Measurements from ENCODE around the gene PIP5KL1. TPM values are rescaled to one million over a fixed set of nuclear protein-coding genes. Genes with fewer than 3 reads are reported as not detected.

PIP5KL1 gene
- total RNA-seq (1 to 10 TPM; 1.4 to 2.9 (median 2.1) TPM), polyA plus RNA-seq (under 1 TPM in 1 of 2 donors, not detected in 1; 0.17 TPM), total RNA-seq (1.6 reads per million, percentile 5 among the genes with 10 or more reads in this experiment)

- CTCF ChIA-PET: interaction anchor here (0.6 to 1.0 kb wide), 8 partner anchors 9 to 195 kb away, joined by 3 to 5 read pairs (median 3); no protein-coding TSS in a partner anchor
- peak within 1 kb of the TSS; percentile 51 to 93 (median 76) for H3K27ac Mint-ChIP-seq
These were observed at the start of gene PIP5KL1 for GRCh38 chr9:127930231-127931091. Gene PIP5KL1 (minus strand): TSS chr9:127930777. CDS start chr9:127930752, 25 bp downstream.

GRCh38 chr9:127980060-127980705, 49.6 kb upstream of the PIP5KL1 start:
- Mint-ChIP-seq H3K4me3 (peak overlapping the region; percentile 92 to 99 (median 97)), H3K4me1 (peaks cover 41 to 54% (median 50%) of the 10 kb centered on the region in 7 donors), H3K27ac (peak overlapping the region; percentile 86 to 98 (median 94)), H3K9me3 (peaks cover 0 to 1% (median 0%) of the 10 kb centered on the region in 11 donors), H3K36me3 (peaks cover 9 to 39% (median 33%) of the 10 kb centered on the region in 5 donors), H3K27me3 (no peaks in the 10 kb centered on the region)
- Histone ChIP-seq H3K4me3 (ENCODE audit: low read length) (peak overlapping the region; percentile 93), H3K9me3 (ENCODE audit: control insufficient read depth in 2 of 3, low read length in 3 of 3) (no peaks in the 10 kb centered on the region), H3K27me3 (ENCODE audit: control insufficient read depth in 2 of 2, insufficient read depth in 2 of 2, low read length in 2 of 2) (no peaks in the 10 kb centered on the region), H3K4me1 (ENCODE audit: control insufficient read depth in 2 of 2, insufficient read depth in 2 of 2, low read length in 2 of 2) (peaks cover 33 to 41% of the 10 kb centered on the region in 2 donors), H3K27ac (ENCODE audit: low read depth, low read length) (peak overlapping the region; percentile 84), H3K36me3 (ENCODE audit: control insufficient read depth in 2 of 3, insufficient read depth in 3 of 3, low read length in 3 of 3) (peaks cover 0 to 48% (median 11%) of the 10 kb centered on the region in 3 experiments)
- intact Hi-C loops (cut with micrococcal nuclease): loop anchor here (2.0 to 5.0 kb wide), 3 partner anchors 13 to 38 kb away; no protein-coding TSS in a partner anchor
- POLR2A ChIA-PET: interaction anchor here (0.8 to 61.3 kb wide), 6 partner anchors 4 to 121 kb away, joined by 3 to 1719 read pairs (median 762); partner anchors contain the start of genes DPM2, EEIG1, NAIF1 and SLC25A25
- DNase-seq (peak in 4 of 9 donors; percentile 28 to 76 (median 44)), ATAC-seq (peak; percentile 36)
- CTCF ChIA-PET: interaction anchor here (1.0 to 16.4 kb wide), 3 partner anchors 25 to 48 kb away, joined by 3 to 262 read pairs (median 13); no protein-coding TSS in a partner anchor

More at GRCh38 chr9:127930231-127931091, at the start of gene PIP5KL1:
- peak; percentile 82 for ATAC-seq
- Histone ChIP-seq H3K4me1 (ENCODE audit: control insufficient read depth in 2 of 2, insufficient read depth in 2 of 2, low read length in 2 of 2) (peaks cover 21 to 30% of the 10 kb centered on the region in 2 donors), H3K4me3 (ENCODE audit: low read length) (peak within 1 kb of the TSS; percentile 70), H3K27me3 (ENCODE audit: control insufficient read depth in 2 of 2, insufficient read depth in 2 of 2, low read length in 2 of 2) (no peaks in the 10 kb centered on the region), H3K36me3 (ENCODE audit: control insufficient read depth in 2 of 3, insufficient read depth in 3 of 3, low read length in 3 of 3) (peaks cover 0 to 7% (median 0%) of the 10 kb centered on the region in 3 experiments), H3K27ac (ENCODE audit: low read depth, low read length) (peak within 1 kb of the TSS; percentile 6), H3K9me3 (ENCODE audit: control insufficient read depth in 2 of 3, low read length in 3 of 3) (no peaks in the 10 kb centered on the region)
- Mint-ChIP-seq H3K36me3 (peaks cover 0 to 5% (median 0%) of the 10 kb centered on the region in 5 donors), H3K4me1 (peaks cover 17 to 48% (median 43%) of the 10 kb centered on the region in 7 donors), H3K4me3 (peak within 1 kb of the TSS; percentile 66 to 85 (median 78)), H3K9me3 (peaks cover 0 to 39% (median 0%) of the 10 kb centered on the region in 11 donors), H3K27me3 (peaks cover 0 to 23% (median 0%) of the 10 kb centered on the region in 5 donors)
- intact Hi-C loops (cut with micrococcal nuclease): loop anchor here (1.0 kb wide), 2 partner anchors 13 to 14 kb away; partner anchors contain the start of gene ST6GALNAC4 (in 1 of the 2)
- POLR2A ChIA-PET: interaction anchor here (0.7 to 3.1 kb wide), 10 partner anchors 8 to 137 kb away, joined by 3 to 14 read pairs (median 4); partner anchors contain the start of genes DPM2 and NAIF1
- DNase-seq: peak; percentile 48 to 86 (median 70)

- peaks cover 39% of the 10 kb centered on the region in 2 donors for H3K4me1 ChIP-seq (ENCODE audit: control insufficient read depth in 2 of 2, insufficient read depth in 2 of 2, low read length in 2 of 2)
- H3K36me3 ChIP-seq (ENCODE audit: control insufficient read depth in 2 of 3, insufficient read depth in 3 of 3, low read length in 3 of 3): peaks cover 0 to 55% (median 11%) of the 10 kb centered on the region in 3 experiments
- Mint-ChIP-seq H3K27ac (peak overlapping the region; percentile 86 to 98 (median 94)), H3K27me3 (no peaks in the 10 kb centered on the region), H3K36me3 (peaks cover 9 to 42% (median 36%) of the 10 kb centered on the region in 5 donors), H3K9me3 (no peaks in the 10 kb centered on the region), H3K4me1 (peaks cover 41 to 55% (median 47%) of the 10 kb centered on the region in 7 donors), H3K4me3 (peak overlapping the region; percentile 92 to 99 (median 97))
- H3K27ac ChIP-seq (ENCODE audit: low read depth, low read length): peak overlapping the region; percentile 84
- peak overlapping the region; percentile 93 for H3K4me3 ChIP-seq (ENCODE audit: low read length)
- POLR2A ChIA-PET: interaction anchor here (0.6 to 61.3 kb wide), 7 partner anchors 5 to 211 kb away, joined by 3 to 1719 read pairs (median 12); partner anchors contain the start of genes DPM2, EEIG1, NAIF1 and SLC25A25
- H3K9me3 ChIP-seq (ENCODE audit: control insufficient read depth in 2 of 3, low read length in 3 of 3): no peaks in the 10 kb centered on the region
- intact Hi-C loops (cut with micrococcal nuclease): loop anchor here (2.0 to 5.0 kb wide), 3 partner anchors 13 to 37 kb away; no protein-coding TSS in a partner anchor
- CTCF ChIA-PET: interaction anchor here (1.0 to 16.4 kb wide), 5 partner anchors 23 to 49 kb away, joined by 3 to 262 read pairs (median 13); no protein-coding TSS in a partner anchor
- no peak for ATAC-seq
- H3K27me3 ChIP-seq (ENCODE audit: control insufficient read depth in 2 of 2, insufficient read depth in 2 of 2, low read length in 2 of 2): no peaks in the 10 kb centered on the region
- peak in 1 of 9 donors; percentile 24 for DNase-seq
These were observed 48.9 kb upstream of the PIP5KL1 start for GRCh38 chr9:127979333-127980059.

- H3K4me1 Mint-ChIP-seq: peaks cover 45 to 60% (median 50%) of the 10 kb centered on the region in 7 donors
- H3K9me3 Mint-ChIP-seq: no peaks in the 10 kb centered on the region
These were observed 48.4 kb upstream of the PIP5KL1 start for GRCh38 chr9:127979015-127979332.

GRCh38 chr9:127977884-127978647, 47.5 kb upstream of the PIP5KL1 start:
- CTCF ChIA-PET: interaction anchor here (1.1 to 16.4 kb wide), 5 partner anchors 22 to 103 kb away, joined by 3 to 262 read pairs (median 13); no protein-coding TSS in a partner anchor
- H3K9me3 Mint-ChIP-seq: no peaks in the 10 kb centered on the region
- peaks cover 28 to 53% of the 10 kb centered on the region in 2 donors for H3K4me1 ChIP-seq (ENCODE audit: control insufficient read depth in 2 of 2, insufficient read depth in 2 of 2, low read length in 2 of 2)
- peak overlapping the region; percentile 81 to 98 (median 96) for H3K27ac Mint-ChIP-seq
- no peak for ATAC-seq
- peaks cover 9 to 50% (median 43%) of the 10 kb centered on the region in 5 donors for H3K36me3 Mint-ChIP-seq
- peaks cover 40 to 61% (median 44%) of the 10 kb centered on the region in 7 donors for H3K4me1 Mint-ChIP-seq
- H3K9me3 ChIP-seq (ENCODE audit: control insufficient read depth in 2 of 3, low read length in 3 of 3): no peaks in the 10 kb centered on the region
- intact Hi-C loops (cut with micrococcal nuclease): no loop called here
- no peaks in the 10 kb centered on the region for H3K27me3 Mint-ChIP-seq
- POLR2A ChIA-PET: interaction anchor here (0.6 to 61.3 kb wide), 6 partner anchors 6 to 123 kb away, joined by 3 to 1719 read pairs (median 758); partner anchors contain the start of genes DPM2 and EEIG1
- H3K4me3 ChIP-seq (ENCODE audit: low read length): peak overlapping the region; percentile 93
- no peaks in the 10 kb centered on the region for H3K27me3 ChIP-seq (ENCODE audit: control insufficient read depth in 2 of 2, insufficient read depth in 2 of 2, low read length in 2 of 2)
- DNase-seq: no peak
- H3K27ac ChIP-seq (ENCODE audit: low read depth, low read length): peak overlapping the region; percentile 84
- peak overlapping the region; percentile 89 to 99 (median 96) for H3K4me3 Mint-ChIP-seq
- H3K36me3 ChIP-seq (ENCODE audit: control insufficient read depth in 2 of 3, insufficient read depth in 3 of 3, low read length in 3 of 3): peaks cover 0 to 66% (median 11%) of the 10 kb centered on the region in 3 experiments

More at GRCh38 chr9:127979015-127979332, 48.4 kb upstream of the PIP5KL1 start:
- no peak for ATAC-seq
- H3K4me3 Mint-ChIP-seq: peak overlapping the region; percentile 92 to 99 (median 97)
- H3K36me3 Mint-ChIP-seq: peaks cover 9 to 47% (median 41%) of the 10 kb centered on the region in 5 donors
- ChIA-PET CTCF (interaction anchor here (0.5 to 16.4 kb wide), 7 partner anchors 23 to 126 kb away, joined by 3 to 262 read pairs (median 6); no protein-coding TSS in a partner anchor), POLR2A (interaction anchor here (0.6 to 61.3 kb wide), 5 partner anchors 5 to 212 kb away, joined by 3 to 1719 read pairs (median 1511); partner anchors contain the start of genes DPM2 and EEIG1)
- intact Hi-C loops (cut with micrococcal nuclease): no loop called here
- Histone ChIP-seq H3K27me3 (ENCODE audit: control insufficient read depth in 2 of 2, insufficient read depth in 2 of 2, low read length in 2 of 2) (no peaks in the 10 kb centered on the region), H3K4me3 (ENCODE audit: low read length) (peak overlapping the region; percentile 93), H3K4me1 (ENCODE audit: control insufficient read depth in 2 of 2, insufficient read depth in 2 of 2, low read length in 2 of 2) (peaks cover 34 to 44% of the 10 kb centered on the region in 2 donors), H3K27ac (ENCODE audit: low read depth, low read length) (peak overlapping the region; percentile 84), H3K9me3 (ENCODE audit: control insufficient read depth in 2 of 3, low read length in 3 of 3) (no peaks in the 10 kb centered on the region), H3K36me3 (ENCODE audit: control insufficient read depth in 2 of 3, insufficient read depth in 3 of 3, low read length in 3 of 3) (peaks cover 0 to 60% (median 11%) of the 10 kb centered on the region in 3 experiments)
- peak overlapping the region; percentile 86 to 98 (median 94) for H3K27ac Mint-ChIP-seq
- peak in 1 of 9 donors; percentile 9 for DNase-seq
- no peaks in the 10 kb centered on the region for H3K27me3 Mint-ChIP-seq

Measured in naive thymus-derived CD4-positive, alpha-beta T cell (primary cell).